HG03045 (cell line): ENCODE data around the gene MRPL1.
"Not testable (repeated sequence)": the region's sequence is repeated elsewhere in the genome, so short reads cannot be mapped to it uniquely, and the experiment has no call there.

ENCODE experiments used
- ATAC-seq: cut with Tn5 transposase; IDR thresholded peaks from one replicate; pipeline ENCODE4 v1.9.1; 2021; ENCODE audit warnings: mild to moderate bottlenecking, moderate library complexity; ENCODE audit not compliant: unreplicated experiment

The MRPL1 gene

GRCh38 chr4:77849278-77849965 lies 13.2 kb upstream of the MRPL1 start:
- no peak for ATAC-seq

- peak; percentile 80 for ATAC-seq
Observed at GRCh38 chr4:77852892-77853495, 9.6 kb upstream of the MRPL1 start.

- ATAC-seq, result no peak
Observed at GRCh38 chr4:77854431-77855111, 8.1 kb upstream of the MRPL1 start.

GRCh38 chr4:77856152-77856551 lies 6.5 kb upstream of the MRPL1 start:
- no peak for ATAC-seq

- no peak for ATAC-seq
Observed at GRCh38 chr4:77859256-77859655, 3.4 kb upstream of the MRPL1 start.

- ATAC-seq, result no peak
Observed at GRCh38 chr4:77861495-77861894, 1.1 kb upstream of the MRPL1 start.

GRCh38 chr4:77863341-77863740 lies 711 bp downstream of the MRPL1 start:
- not testable (repeated sequence) for ATAC-seq

- ATAC-seq, result no peak
Observed at GRCh38 chr4:77865259-77865658, 2.6 kb downstream of the MRPL1 start.

GRCh38 chr4:77872723-77873445 lies 10.3 kb downstream of the MRPL1 start:
- no peak for ATAC-seq

- no peak for ATAC-seq
Observed at GRCh38 chr4:77877167-77877566, 14.5 kb downstream of the MRPL1 start.

- ATAC-seq, result no peak
Observed at GRCh38 chr4:77877771-77878565, 15.3 kb downstream of the MRPL1 start.

GRCh38 chr4:77880784-77881183 lies 18.2 kb downstream of the MRPL1 start:
- no peak for ATAC-seq

- no peak for ATAC-seq
Observed at GRCh38 chr4:77881460-77882295, 19.0 kb downstream of the MRPL1 start.

- ATAC-seq, result no peak
Observed at GRCh38 chr4:77893451-77893850, 30.8 kb downstream of the MRPL1 start.

GRCh38 chr4:77899607-77900006 lies 37.0 kb downstream of the MRPL1 start:
- no peak for ATAC-seq

GRCh38 chr4:77903186-77903585 lies 40.6 kb downstream of the MRPL1 start:
- ATAC-seq, result no peak

- no peak for ATAC-seq
Observed at GRCh38 chr4:77905651-77906263, 43.1 kb downstream of the MRPL1 start.

GRCh38 chr4:77910676-77911075 lies 48.0 kb downstream of the MRPL1 start:
- ATAC-seq, result no peak

- no peak for ATAC-seq
Observed at GRCh38 chr4:77911091-77911490, 48.5 kb downstream of the MRPL1 start.
